Measurements from ENCODE around the gene CLIC3.
"Not testable (repeated sequence)": the region's sequence is repeated elsewhere in the genome, so short reads cannot be mapped to it uniquely, and the experiment has no call there.

The CLIC3 gene

DNA sequence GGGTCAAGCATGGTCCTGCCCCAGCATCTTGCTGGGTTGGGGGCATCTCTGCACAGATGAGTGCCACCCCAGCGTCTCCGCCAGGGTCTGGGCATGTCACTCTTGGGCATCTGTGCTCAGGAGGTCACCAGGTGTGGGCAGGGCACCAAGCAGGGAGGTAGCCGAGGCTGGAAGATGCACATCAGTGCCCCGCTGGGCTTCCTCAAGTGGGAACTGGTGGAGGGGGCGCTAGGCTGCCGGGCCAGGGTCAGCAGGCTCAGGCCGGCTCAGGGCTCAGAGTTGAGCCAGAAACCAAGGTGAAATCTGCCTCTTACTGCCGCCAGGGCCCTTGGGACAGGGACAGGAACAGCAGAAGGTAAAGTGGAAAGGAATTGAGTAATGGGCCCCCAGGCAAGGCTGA, 39.6 kb upstream of the CLIC3 start:
- DNase-seq (ENCODE audit: low read depth), result no peak
- TF ChIP-seq, protein P1, sequence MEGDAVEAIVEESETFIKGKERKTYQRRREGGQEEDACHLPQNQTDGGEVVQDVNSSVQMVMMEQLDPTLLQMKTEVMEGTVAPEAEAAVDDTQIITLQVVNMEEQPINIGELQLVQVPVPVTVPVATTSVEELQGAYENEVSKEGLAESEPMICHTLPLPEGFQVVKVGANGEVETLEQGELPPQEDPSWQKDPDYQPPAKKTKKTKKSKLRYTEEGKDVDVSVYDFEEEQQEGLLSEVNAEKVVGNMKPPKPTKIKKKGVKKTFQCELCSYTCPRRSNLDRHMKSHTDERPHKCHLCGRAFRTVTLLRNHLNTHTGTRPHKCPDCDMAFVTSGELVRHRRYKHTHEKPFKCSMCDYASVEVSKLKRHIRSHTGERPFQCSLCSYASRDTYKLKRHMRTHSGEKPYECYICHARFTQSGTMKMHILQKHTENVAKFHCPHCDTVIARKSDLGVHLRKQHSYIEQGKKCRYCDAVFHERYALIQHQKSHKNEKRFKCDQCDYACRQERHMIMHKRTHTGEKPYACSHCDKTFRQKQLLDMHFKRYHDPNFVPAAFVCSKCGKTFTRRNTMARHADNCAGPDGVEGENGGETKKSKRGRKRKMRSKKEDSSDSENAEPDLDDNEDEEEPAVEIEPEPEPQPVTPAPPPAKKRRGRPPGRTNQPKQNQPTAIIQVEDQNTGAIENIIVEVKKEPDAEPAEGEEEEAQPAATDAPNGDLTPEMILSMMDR (IDR thresholded peaks at IDR 0.05; ENCODE audit: control insufficient read depth, insufficient read depth, low read depth, low read length, missing control alignments), result no peak

DNA sequence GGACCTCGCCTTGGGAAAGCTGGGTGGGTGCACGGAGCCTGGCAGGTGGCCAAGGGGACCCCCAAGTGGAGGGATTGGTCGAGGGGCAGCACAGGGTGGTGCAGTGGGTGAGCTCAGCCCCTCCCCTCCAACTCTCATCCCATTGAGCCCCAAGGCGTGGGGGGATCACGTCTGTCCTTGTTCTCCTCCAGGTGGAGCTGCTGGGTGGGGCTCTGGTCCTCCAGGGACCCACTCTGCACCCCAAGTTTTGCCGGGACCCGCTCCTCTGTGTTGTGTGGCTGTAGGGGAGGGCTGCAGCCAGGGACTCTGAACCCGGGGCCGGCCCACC, 39.1 kb upstream of the CLIC3 start:
- DNase-seq (ENCODE audit: low read depth), result no peak
- H3K4me3 ChIP-seq (ENCODE audit: control insufficient read depth, low read depth, low read length), result no peak overlapping the region
- TF ChIP-seq, protein P1 (IDR thresholded peaks at IDR 0.05; ENCODE audit: control insufficient read depth, insufficient read depth, low read depth, low read length, missing control alignments), result no peak

More for the DNA sequence above, 39.6 kb upstream of the CLIC3 start:
- H3K4me3 ChIP-seq (ENCODE audit: control insufficient read depth, low read depth, low read length), result no peak overlapping the region

DNA sequence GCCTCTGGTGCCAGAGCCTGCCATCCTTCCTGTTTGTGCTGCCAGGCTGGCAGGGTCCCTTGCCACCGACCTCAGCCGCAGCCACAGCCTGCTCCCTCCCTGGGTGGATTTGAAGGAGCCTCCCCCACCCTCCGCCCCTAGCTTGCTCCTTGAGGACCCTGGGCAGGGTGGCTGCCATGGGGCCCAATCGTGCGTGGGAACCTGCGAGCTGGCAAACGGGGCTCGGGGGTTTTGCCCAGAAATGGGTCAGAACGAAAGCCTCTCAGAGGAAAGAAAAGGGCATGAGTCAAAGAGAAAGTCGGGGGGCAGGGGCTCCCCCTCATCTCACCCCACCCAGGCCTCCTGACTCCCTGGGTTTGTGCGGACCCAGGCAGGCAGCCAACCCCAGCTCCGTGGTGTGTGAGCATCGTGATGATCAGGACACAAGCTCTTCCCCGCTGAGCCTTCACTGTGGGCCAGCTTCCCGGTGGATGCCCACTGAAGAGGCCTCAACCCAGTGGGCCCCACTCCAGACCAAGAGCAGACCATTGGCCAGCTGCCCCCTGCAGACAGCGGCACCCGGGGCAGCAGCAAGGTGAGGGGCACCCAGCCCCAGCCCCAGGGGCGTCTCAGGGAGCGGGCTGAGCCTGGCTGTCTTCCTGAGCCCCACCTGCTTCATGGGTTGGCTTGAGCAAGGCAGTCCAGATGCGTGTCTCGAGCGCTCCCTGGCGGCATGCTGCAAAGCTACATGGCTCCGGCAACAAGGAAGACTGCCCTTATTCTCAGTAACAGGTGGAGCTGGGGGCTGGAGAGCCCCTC, 38.5 kb upstream of the CLIC3 start:
- TF ChIP-seq, protein P1 (IDR thresholded peaks at IDR 0.05; ENCODE audit: control insufficient read depth, insufficient read depth, low read depth, low read length, missing control alignments), result peak; percentile 96
- H3K4me3 ChIP-seq (ENCODE audit: control insufficient read depth, low read depth, low read length), result no peak overlapping the region
- DNase-seq (ENCODE audit: low read depth), result peak; percentile 33

DNA sequence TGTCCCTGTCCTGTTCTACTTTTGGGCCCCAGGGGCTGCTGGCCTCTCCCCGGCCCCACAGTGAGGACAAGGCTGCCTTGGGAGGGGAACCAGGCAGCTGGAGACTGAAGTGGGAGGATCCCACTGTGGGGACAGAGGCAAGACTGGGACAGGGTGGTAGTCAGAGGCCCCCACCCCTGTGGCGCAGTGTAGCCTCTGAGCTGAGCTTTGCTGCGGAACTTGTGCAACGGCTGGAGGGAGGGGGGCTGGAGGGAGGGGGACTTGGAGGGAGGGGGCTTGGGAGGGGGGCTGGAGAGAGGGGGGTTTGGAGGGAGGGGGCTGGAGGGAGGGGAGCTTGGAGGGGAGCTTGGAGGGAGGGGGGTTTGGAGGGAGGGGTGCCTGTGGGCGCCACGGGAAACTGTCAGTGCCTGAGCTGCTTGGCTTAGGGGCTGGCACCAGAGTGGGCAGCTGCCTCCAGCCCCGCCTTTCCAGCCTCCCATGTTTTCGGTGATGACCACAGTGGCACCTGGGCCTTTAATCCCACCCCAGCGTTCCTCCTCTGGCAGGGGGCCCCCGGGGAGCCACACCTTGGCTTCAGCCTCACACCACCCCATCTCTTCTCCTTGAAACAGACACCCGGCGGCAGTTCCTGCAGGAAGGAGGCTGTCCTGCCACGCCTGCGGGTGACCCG, 37.8 kb upstream of the CLIC3 start:
- TF ChIP-seq, protein P1 (IDR thresholded peaks at IDR 0.05; ENCODE audit: control insufficient read depth, insufficient read depth, low read depth, low read length, missing control alignments), result no peak
- DNase-seq (ENCODE audit: low read depth), result no peak
- H3K4me3 ChIP-seq (ENCODE audit: control insufficient read depth, low read depth, low read length), result no peak overlapping the region

DNA sequence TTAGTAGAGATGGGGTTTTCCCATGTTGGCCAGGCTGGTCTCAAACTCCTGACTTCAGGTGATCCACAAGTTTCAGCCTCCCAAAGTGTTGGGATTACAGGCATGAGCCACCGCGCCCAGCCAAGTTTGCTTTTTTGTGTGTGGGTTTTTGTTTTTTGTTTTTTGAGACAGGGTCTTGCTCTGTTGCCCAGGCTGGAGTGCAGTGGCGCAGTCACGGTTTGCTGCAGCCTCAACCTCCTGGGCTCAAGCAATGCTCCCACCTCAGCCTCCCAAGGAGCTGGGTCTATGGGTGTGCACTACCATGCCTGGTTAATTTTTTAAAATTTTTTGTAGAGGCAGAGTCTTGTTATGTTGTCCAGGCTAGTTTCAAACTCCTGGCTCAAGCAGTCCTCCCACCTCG, 37.1 kb upstream of the CLIC3 start:
- not testable (repeated sequence) for DNase-seq (ENCODE audit: low read depth); H3K4me3 ChIP-seq (ENCODE audit: control insufficient read depth, low read depth, low read length)

DNA sequence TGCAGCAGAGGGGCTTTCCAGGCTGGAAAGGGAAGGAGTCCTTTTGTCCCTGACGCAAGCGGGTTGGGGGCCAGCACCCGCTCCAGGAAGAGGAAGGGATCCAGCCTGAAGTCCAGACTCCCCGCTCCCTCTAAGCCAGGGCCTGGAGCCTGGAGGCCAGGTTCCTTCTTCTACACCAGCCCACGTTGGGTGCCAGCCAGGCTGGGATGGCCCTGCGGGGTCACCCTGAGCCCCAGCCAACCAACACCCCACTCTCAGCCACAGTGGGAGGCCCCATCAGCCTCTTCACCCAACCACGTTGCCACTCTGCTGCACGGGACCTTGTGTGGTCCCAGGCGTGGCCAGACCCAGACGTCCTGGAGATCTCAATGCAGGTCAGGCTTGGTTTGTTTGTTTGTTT, 36.5 kb upstream of the CLIC3 start:
- TF ChIP-seq, protein P1 (IDR thresholded peaks at IDR 0.05; ENCODE audit: control insufficient read depth, insufficient read depth, low read depth, low read length, missing control alignments), result no peak
- DNase-seq (ENCODE audit: low read depth), result no peak
- no peak overlapping the region for H3K4me3 ChIP-seq (ENCODE audit: control insufficient read depth, low read depth, low read length)

DNA sequence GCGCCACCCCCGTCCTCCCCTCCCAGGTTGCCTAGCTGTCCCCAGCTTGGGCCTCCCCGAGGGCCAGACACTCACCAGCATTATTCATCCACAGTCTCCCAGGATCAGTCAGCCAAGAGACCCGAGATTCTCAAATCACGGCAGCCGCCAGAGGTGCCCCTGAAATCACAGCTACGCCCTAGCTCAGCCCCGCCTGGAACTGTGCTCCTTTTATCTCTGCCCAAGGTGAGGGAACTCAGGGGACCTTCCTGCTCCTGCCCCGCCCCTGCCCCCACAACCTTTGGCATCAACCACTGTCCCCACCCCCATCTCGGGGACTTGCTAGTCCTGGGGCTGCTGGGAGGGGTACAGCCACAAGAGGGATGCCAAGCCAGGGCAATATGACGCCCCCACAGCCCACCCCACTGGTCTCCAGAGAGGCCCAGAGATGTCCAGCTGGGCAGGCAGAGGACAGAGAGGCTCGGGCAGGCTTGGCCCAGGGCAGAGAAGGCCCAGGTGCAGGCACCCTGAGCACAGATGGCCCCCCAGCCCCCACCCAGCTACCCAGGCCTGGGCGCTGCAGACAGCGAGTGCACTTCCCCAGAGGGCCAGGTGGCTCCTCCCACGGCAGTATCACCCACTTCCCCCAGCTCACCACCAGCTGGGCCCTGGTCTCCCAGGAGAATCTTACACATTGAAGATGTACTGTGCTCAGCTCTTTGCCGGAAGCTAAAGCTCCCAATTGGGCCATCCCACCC, 35.7 kb upstream of the CLIC3 start, which contains the start of gene FUT7:
Gene FUT7, minus strand, starts transcription at position 185 of the 737 bp plus-strand sequence. Its CDS starts 97 bp downstream, at position 88.
- TF ChIP-seq, protein P1 (IDR thresholded peaks at IDR 0.05; ENCODE audit: control insufficient read depth, insufficient read depth, low read depth, low read length, missing control alignments), result no peak
- H3K4me3 ChIP-seq (ENCODE audit: control insufficient read depth, low read depth, low read length), result no peak within 1 kb of the TSS
- DNase-seq (ENCODE audit: low read depth), result no peak

Measured in AG09309 (cell line).